Liver (tissue), 9 donors: ENCODE data around the gene AHDC1. TPM values are rescaled to one million over a fixed set of nuclear protein-coding genes. Genes with fewer than 3 reads are reported as not detected.
"Not testable (repeated sequence)": the region's sequence is repeated elsewhere in the genome, so short reads cannot be mapped to it uniquely, and the experiment has no call there.

ENCODE experiments used
- DNase-seq: peaks from one replicate; pipeline ENCODE4 v3.0.0-alpha.2; 2017; ENCODE audit warnings: low spot score
- H3K27ac ChIP-seq, 2 donors: one replicate each; pipeline ENCODE4 v1.7.0; 2013; ENCODE audit warnings: inconsistent platforms in 2 of 2, low read length in 2 of 2, control low read depth in 1 of 2, low read depth in 1 of 2, mild to moderate bottlenecking in 1 of 2
- H3K27me3 ChIP-seq, 4 donors: one replicate each; pipeline versions ENCODE4 v1.6.1 to v1.7.0; 2013; ENCODE audit warnings: low read length in 3 of 4, inconsistent platforms in 1 of 4, mild to moderate bottlenecking in 1 of 4, moderate library complexity in 1 of 4; ENCODE audit not compliant: control insufficient read depth in 4 of 4, insufficient read depth in 4 of 4
- H3K36me3 ChIP-seq, 4 donors: one replicate each; pipeline versions ENCODE4 v1.6.1 to v1.7.0; 2013; ENCODE audit warnings: low read length in 3 of 4, mild to moderate bottlenecking in 3 of 4, low read depth in 1 of 4, moderate library complexity in 1 of 4; ENCODE audit not compliant: control insufficient read depth in 4 of 4, insufficient read depth in 3 of 4
- H3K4me1 ChIP-seq, 4 donors: one replicate each; pipeline versions ENCODE4 v1.6.1 to v1.7.0; 2013; ENCODE audit warnings: low read length in 3 of 4, mild to moderate bottlenecking in 3 of 4, moderate library complexity in 1 of 4; ENCODE audit not compliant: control insufficient read depth in 4 of 4, insufficient read depth in 4 of 4
- H3K4me3 ChIP-seq, 3 donors: one replicate each; pipeline versions ENCODE4 v1.6.1 to v1.7.0; 2013; ENCODE audit warnings: low read length in 3 of 3, control low read depth in 1 of 3, low read depth in 1 of 3, mild to moderate bottlenecking in 1 of 3
- H3K9ac ChIP-seq, 2 donors: one replicate each; pipeline ENCODE4 v1.7.0; 2013; ENCODE audit warnings: low read length in 2 of 2, mild to moderate bottlenecking in 2 of 2, moderate library complexity in 2 of 2, control low read depth in 1 of 2, low read depth in 1 of 2
- H3K9me3 ChIP-seq, 4 donors: one replicate each; pipeline versions ENCODE4 v1.6.1 to v1.7.0; 2013; ENCODE audit warnings: low read length in 3 of 4; ENCODE audit not compliant: control insufficient read depth in 4 of 4
- CTCF ChIP-seq: fragments of 150-350 bp; IDR thresholded peaks from 2 replicates; pipeline ENCODE4 v1.5.1; 2017; ENCODE audit warnings: improper control_type of control experiment, low read depth, low read length; ENCODE audit not compliant: missing input control
- EGR1 ChIP-seq, 2 donors: IDR thresholded peaks; 2 replicates each; pipeline ENCODE4 v1.6.1; 2016 to 2018; ENCODE audit warnings: antibody characterized with exemption in 2 of 2, low read depth in 2 of 2
- FOXA1 ChIP-seq: IDR thresholded peaks from 2 replicates; pipeline ENCODE4 v1.6.1; 2016; ENCODE audit warnings: antibody characterized with exemption
- FOXA2 ChIP-seq: IDR thresholded peaks from 2 replicates; pipeline ENCODE4 v1.6.1; 2016; ENCODE audit warnings: antibody characterized with exemption
- GABPA ChIP-seq, 2 donors: IDR thresholded peaks in 1 of 2; conservative IDR thresholded peaks in 1 of 2; 2 replicates each; pipeline ENCODE4 v1.6.1; 2016; ENCODE audit warnings: antibody characterized with exemption in 2 of 2, mild to moderate bottlenecking in 1 of 2, moderate library complexity in 1 of 2
- HNF4A ChIP-seq, 2 donors: conservative IDR thresholded peaks; 2 replicates each; pipeline ENCODE4 v1.6.1; 2016; ENCODE audit warnings: antibody characterized with exemption in 2 of 2, mild to moderate bottlenecking in 2 of 2
- HNF4G ChIP-seq: IDR thresholded peaks from 2 replicates; pipeline ENCODE4 v1.6.1; 2016; ENCODE audit warnings: antibody characterized with exemption
- JUND ChIP-seq, 2 donors: IDR thresholded peaks; 2 replicates each; pipeline ENCODE4 v1.6.1; 2016; ENCODE audit warnings: antibody characterized with exemption in 2 of 2
- NR2F2 ChIP-seq: IDR thresholded peaks from 2 replicates; pipeline ENCODE4 v1.6.1; 2016; ENCODE audit warnings: antibody characterized with exemption
- RAD21 ChIP-seq, 2 donors: IDR thresholded peaks; 2 replicates each; pipeline ENCODE4 v1.6.1; 2016; ENCODE audit warnings: antibody characterized with exemption in 2 of 2, mild to moderate bottlenecking in 2 of 2
- REST ChIP-seq: IDR thresholded peaks from 2 replicates; pipeline ENCODE4 v1.6.1; 2016; ENCODE audit warnings: antibody characterized with exemption, mild to moderate bottlenecking
- RXRA ChIP-seq, 2 donors: IDR thresholded peaks; 2 replicates each; pipeline ENCODE4 v1.6.1; 2017 to 2018; ENCODE audit warnings: antibody characterized with exemption in 2 of 2, mild to moderate bottlenecking in 1 of 2
- SP1 ChIP-seq: IDR thresholded peaks from 2 replicates; pipeline ENCODE4 v1.6.1; 2018; ENCODE audit warnings: antibody characterized with exemption, mild to moderate bottlenecking
- TAF1 ChIP-seq: conservative IDR thresholded peaks from 2 replicates; pipeline ENCODE4 v1.6.1; 2016; ENCODE audit warnings: antibody characterized with exemption, mild to moderate bottlenecking
- YY1 ChIP-seq: IDR thresholded peaks from 2 replicates; pipeline ENCODE4 v1.6.1; 2016; ENCODE audit warnings: antibody characterized with exemption, mild to moderate bottlenecking
- WGBS: extraction: QIAGEN DNeasy Blood & Tissue Kit; methylation state at CpG from one replicate; pipeline ENCODE4 v1.1.7; 2013; 5-methylcytosine and 5-hydroxymethylcytosine counted together
- polyA plus RNA-seq, 2 donors: library from polyadenylated mRNA; stranded (reverse) in 1 of 2; unstranded in 1 of 2; fragments of 200-250 nt in 1 of 2; fragments of >200 nt in 1 of 2; fragmentation: Nextera tagmentation in 1 of 2; extraction: Ambion mirVana in 1 of 2; gene quantifications; one replicate each; pipeline versions ENCODE4 v1.2.1 to v1.2.3, GENCODE V29; 2013 to 2015
- total RNA-seq, 2 donors: library from RNA; depleted of rRNA; stranded (reverse); fragments of >200 nt; gene quantifications; one replicate each; pipeline ENCODE4 v1.2.3, GENCODE V29; 2014
- TF ChIP-seq, protein P1 (sequence below): IDR thresholded peaks from 2 replicates; pipeline ENCODE4 v1.6.1; 2016; ENCODE audit warnings: antibody characterized with exemption
- TF ChIP-seq, protein P2 (sequence below): IDR thresholded peaks from 2 replicates; pipeline ENCODE4 v1.6.1; 2016; ENCODE audit warnings: antibody characterized with exemption
- TF ChIP-seq, protein P3 (sequence below): IDR thresholded peaks from 2 replicates; pipeline ENCODE4 v1.6.1; 2016; ENCODE audit warnings: antibody characterized with exemption
- donor health status: healthy.
- donor health status: healthy.
- donor health status: healthy.
- donor health status: healthy.
- donor health status: healthy.

AHDC1 gene
- total and polyA plus RNA-seq, 4 donors = 2.4 to 6.5 (median 5.5) TPM

- peak overlapping the region; percentile 42 to 63 for H3K27ac ChIP-seq
- H3K9ac ChIP-seq = no peak overlapping the region
- no peak for DNase-seq
Observed at GRCh38 chr1:27503844-27504587, 99.9 kb downstream of the AHDC1 start.

DNA sequence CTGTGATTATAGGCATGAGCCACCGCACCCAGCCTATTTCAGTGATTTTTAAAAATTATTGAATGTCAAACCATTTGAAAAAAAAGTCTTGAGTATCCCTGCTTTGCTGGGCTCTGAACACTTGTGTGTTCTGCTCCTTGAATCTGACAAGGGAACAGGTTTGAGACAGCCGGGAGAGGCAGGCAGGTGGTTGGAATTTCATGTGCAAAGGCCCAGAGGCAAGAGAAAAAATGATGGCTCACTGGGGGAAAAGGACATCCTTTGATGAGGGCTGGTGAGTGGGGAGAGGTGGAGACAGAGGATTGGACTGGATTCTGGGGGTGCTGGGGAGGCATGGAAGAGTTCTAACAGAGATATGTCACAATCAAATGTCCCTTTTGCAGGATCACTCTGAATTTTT, 100.9 kb downstream of the AHDC1 start:
- Histone ChIP-seq H3K36me3 (no peaks in the 10 kb centered on the region), H3K9me3 (no peaks in the 10 kb centered on the region), H3K27ac (no peak overlapping the region), H3K27me3 (no peaks in the 10 kb centered on the region), H3K9ac (no peak overlapping the region), H3K4me1 (peaks cover 0 to 4% (median 2%) of the 10 kb centered on the region in 4 donors), H3K4me3 (no peak overlapping the region)
- no peak for DNase-seq
- over 99% methylated on average over 2 of the region's 2 CpGs for WGBS
- TF ChIP-seq REST (no peak), NR2F2 (no peak), EGR1 (IDR thresholded peaks at IDR 0.05; ENCODE audit: low read depth in 2 of 2) (no peak), JUND (IDR thresholded peaks at IDR 0.05) (no peak), SP1 (no peak), HNF4A (conservative IDR thresholded peaks at IDR 0.05) (no peak), CTCF (no peak), FOXA2 (no peak), YY1 (no peak), RAD21 (IDR thresholded peaks at IDR 0.05) (no peak), FOXA1 (no peak), GABPA (IDR thresholded peaks at IDR 0.05 in 1 of 2, conservative IDR thresholded peaks at IDR 0.05 in 1 of 2) (no peak), HNF4G (no peak), TAF1 (no peak), RXRA (IDR thresholded peaks at IDR 0.05) (no peak)
- TF ChIP-seq, protein P1, sequence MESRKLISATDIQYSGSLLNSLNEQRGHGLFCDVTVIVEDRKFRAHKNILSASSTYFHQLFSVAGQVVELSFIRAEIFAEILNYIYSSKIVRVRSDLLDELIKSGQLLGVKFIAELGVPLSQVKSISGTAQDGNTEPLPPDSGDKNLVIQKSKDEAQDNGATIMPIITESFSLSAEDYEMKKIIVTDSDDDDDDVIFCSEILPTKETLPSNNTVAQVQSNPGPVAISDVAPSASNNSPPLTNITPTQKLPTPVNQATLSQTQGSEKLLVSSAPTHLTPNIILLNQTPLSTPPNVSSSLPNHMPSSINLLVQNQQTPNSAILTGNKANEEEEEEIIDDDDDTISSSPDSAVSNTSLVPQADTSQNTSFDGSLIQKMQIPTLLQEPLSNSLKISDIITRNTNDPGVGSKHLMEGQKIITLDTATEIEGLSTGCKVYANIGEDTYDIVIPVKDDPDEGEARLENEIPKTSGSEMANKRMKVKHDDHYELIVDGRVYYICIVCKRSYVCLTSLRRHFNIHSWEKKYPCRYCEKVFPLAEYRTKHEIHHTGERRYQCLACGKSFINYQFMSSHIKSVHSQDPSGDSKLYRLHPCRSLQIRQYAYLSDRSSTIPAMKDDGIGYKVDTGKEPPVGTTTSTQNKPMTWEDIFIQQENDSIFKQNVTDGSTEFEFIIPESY = no peak
- TF ChIP-seq, protein P2, sequence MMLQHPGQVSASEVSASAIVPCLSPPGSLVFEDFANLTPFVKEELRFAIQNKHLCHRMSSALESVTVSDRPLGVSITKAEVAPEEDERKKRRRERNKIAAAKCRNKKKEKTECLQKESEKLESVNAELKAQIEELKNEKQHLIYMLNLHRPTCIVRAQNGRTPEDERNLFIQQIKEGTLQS = no peak
- TF ChIP-seq, protein P3, sequence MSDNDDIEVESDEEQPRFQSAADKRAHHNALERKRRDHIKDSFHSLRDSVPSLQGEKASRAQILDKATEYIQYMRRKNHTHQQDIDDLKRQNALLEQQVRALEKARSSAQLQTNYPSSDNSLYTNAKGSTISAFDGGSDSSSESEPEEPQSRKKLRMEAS = no peak

More at GRCh38 chr1:27503844-27504587, 99.9 kb downstream of the AHDC1 start:
- TF ChIP-seq CTCF (no peak), TAF1 (no peak)
- Histone ChIP-seq H3K4me1 (peaks cover 0 to 4% (median 2%) of the 10 kb centered on the region in 4 donors), H3K27me3 (no peaks in the 10 kb centered on the region), H3K9me3 (no peaks in the 10 kb centered on the region), H3K4me3 (no peak overlapping the region), H3K36me3 (no peaks in the 10 kb centered on the region)
- 70% methylated on average over 12 of the region's 12 CpGs for WGBS

DNA sequence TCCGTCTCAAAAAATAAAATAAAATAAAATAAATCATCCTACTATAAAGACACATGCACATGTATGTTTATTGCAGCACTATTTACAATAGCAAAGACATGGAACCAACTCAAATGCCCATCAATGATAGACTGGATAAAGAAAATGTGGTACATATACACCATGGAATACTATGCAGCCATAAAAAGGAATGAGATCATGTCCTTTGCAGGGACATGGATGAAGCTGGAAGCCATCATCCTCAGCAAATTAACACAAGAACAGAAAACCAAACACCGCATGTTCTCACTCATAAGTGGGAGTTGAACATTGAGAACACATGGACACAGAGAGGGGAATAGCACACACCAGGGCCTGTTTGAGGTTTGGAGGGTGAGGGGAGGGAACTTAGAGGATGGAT, 102.8 kb downstream of the AHDC1 start:
- not testable (repeated sequence) for DNase-seq, H3K36me3 ChIP-seq
- WGBS = 97% methylated on average over 2 of the region's 2 CpGs

More for the DNA sequence above, 102.8 kb downstream of the AHDC1 start:
- not testable (repeated sequence) for H3K27me3 ChIP-seq, H3K9me3 ChIP-seq, H3K9ac ChIP-seq, H3K4me1 ChIP-seq, H3K27ac ChIP-seq, H3K4me3 ChIP-seq
